Fibroblast of lung (primary cell): ENCODE measurements around the gene CDH6.

ENCODE experiments used
- CTCF ChIP-seq, 2 donors: IDR thresholded peaks in 1 of 2; conservative IDR thresholded peaks in 1 of 2; 1 replicate in 1 of 2; 2 replicates in 1 of 2; pipeline ENCODE4 v1.5.1; 2011 to 2012; ENCODE audit warnings: low read length in 2 of 2, control low read depth in 1 of 2, inconsistent platforms in 1 of 2, low read depth in 1 of 2, mild to moderate bottlenecking in 1 of 2
- EZH2 ChIP-seq: IDR thresholded peaks from 2 replicates; pipeline ENCODE4 v1.5.1; 2012; ENCODE audit warnings: low read length, control low read depth, mild to moderate bottlenecking; ENCODE audit errors: missing control alignments

GRCh38 chr5:31237174-31237573 is 43.7 kb downstream of the CDH6 start:
- TF ChIP-seq CTCF (conservative IDR thresholded peaks at IDR 0.05 in 1 of 2, IDR thresholded peaks at IDR 0.05 in 1 of 2; ENCODE audit: low read depth in 1 of 2, low read length in 2 of 2) = no peak
- no peak for TF ChIP-seq EZH2
